ENCODE measurements around the gene ITFG1. TPM values are rescaled to one million over a fixed set of nuclear protein-coding genes. Genes with fewer than 3 reads are reported as not detected.
"Not testable (repeated sequence)": the region's sequence is repeated elsewhere in the genome, so short reads cannot be mapped to it uniquely, and the experiment has no call there.

The ITFG1 gene
- total and polyA plus RNA-seq, 4 donors, result 37.4 to 61.9 (median 48.6) TPM

DNA sequence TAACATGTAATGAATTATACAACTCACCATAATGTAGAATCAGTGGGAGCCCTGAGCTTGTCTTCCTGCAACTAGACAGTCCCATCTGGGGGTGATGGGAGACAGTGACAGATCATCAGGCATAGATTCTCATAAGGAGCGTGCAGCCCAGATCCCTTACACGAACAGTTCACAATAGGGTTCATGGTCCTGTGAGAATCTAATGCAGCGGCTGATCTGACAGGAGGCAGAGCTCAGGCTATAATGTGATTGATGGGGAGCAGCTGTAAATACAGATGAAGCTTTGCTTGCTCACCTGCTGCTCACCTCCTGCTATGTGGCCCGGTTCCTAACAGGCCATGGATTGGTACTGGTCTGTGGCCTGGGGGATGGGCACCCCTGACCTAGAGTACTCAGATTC, 257.4 kb downstream of the ITFG1 start:
- H3K4me3 ChIP-seq (ENCODE audit: low read length in 2 of 2); intact Hi-C loops (cut with DNase I); H3K9me3 ChIP-seq (ENCODE audit: control insufficient read depth, low read length); H3K4me1 ChIP-seq (ENCODE audit: control insufficient read depth in 1 of 2, insufficient read depth in 2 of 2, low read length in 2 of 2); H3K27ac ChIP-seq (ENCODE audit: low read depth in 1 of 2, low read length in 2 of 2); ATAC-seq (ENCODE audit: low FRiP score); DNase-seq; H3K36me3 ChIP-seq (ENCODE audit: control insufficient read depth in 1 of 2, insufficient read depth in 2 of 2, low read length in 1 of 2); H3K27me3 ChIP-seq (ENCODE audit: control insufficient read depth in 1 of 2, insufficient read depth in 2 of 2, low read length in 1 of 2): not testable (repeated sequence)
- 80 to 88% methylated on average over 4 of the region's 4 CpGs for WGBS, 2 donors

DNA sequence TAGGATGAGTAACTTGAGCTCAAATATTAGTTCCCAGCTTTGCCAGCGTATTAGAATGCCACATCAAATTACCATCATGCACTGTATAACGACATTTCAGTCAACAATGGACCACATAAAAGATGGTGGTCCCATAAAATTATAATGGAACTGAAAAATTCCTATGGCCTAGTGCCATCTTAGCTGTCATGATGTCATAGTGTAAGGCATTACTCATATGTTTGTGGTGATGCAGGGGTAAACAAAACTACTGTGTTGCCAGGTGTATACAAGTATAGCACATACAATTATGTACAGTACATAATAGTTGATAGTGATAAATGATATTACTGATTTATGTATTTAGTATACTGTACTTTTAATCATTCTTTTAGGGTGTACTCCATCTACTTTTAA, 262.7 kb downstream of the ITFG1 start:
- intact Hi-C loops (cut with DNase I), result no loop called here
- WGBS, 2 donors, result 94 to 97% methylated on average over 2 of the region's 2 CpGs

DNA sequence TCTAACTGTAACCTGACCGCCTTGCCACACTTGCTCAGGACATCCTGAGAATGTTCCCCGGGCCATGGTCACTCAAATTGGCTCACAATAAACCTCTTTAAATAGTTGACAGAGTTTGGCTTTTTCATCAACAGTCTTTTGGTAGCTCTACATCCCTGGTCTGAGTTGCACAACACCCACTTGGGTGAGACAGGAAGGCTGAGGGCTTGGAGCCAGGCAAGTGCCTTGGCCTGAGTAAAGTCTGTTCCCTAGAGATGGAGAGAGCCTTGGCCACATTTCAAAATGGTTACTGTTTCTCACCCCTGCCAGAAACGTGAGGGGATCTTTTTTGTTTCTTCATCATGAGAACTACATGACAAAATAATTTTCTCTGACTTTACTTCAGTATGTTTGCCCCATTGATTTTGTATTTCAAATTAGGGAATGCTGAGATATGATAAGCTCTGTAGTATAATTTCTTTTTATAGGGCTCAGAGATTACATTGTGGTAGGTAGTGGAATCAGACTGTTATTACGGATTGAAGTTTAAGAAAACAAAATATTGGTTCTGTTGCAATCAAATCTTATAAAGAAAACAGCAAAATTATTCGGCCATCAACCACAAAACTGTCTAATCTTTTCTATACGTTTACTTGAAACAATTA, 263.2 kb downstream of the ITFG1 start:
- intact Hi-C loops (cut with DNase I), result no loop called here
- 64 to 68% methylated on average over 6 of the region's 6 CpGs for WGBS, 2 donors
- no peaks in the 10 kb centered on the region for H3K27me3 ChIP-seq (ENCODE audit: control insufficient read depth in 1 of 2, insufficient read depth in 2 of 2, low read length in 1 of 2)
- H3K36me3 ChIP-seq (ENCODE audit: control insufficient read depth in 1 of 2, insufficient read depth in 2 of 2, low read length in 1 of 2), result no peaks in the 10 kb centered on the region
- DNase-seq, result no peak
- peaks cover 2% of the 10 kb centered on the region for H3K9me3 ChIP-seq (ENCODE audit: control insufficient read depth, low read length)
- ATAC-seq (ENCODE audit: low FRiP score), result no peak
- H3K4me3 ChIP-seq (ENCODE audit: low read length in 2 of 2), result no peak overlapping the region
- no peak overlapping the region for H3K27ac ChIP-seq (ENCODE audit: low read depth in 1 of 2, low read length in 2 of 2)
- H3K4me1 ChIP-seq (ENCODE audit: control insufficient read depth in 1 of 2, insufficient read depth in 2 of 2, low read length in 2 of 2), result peaks cover 0 to 2% of the 10 kb centered on the region in 2 donors

More for the DNA sequence above, 262.7 kb downstream of the ITFG1 start:
- DNase-seq (no peak), ATAC-seq (ENCODE audit: low FRiP score) (no peak)
- Histone ChIP-seq H3K36me3 (ENCODE audit: control insufficient read depth in 1 of 2, insufficient read depth in 2 of 2, low read length in 1 of 2) (no peaks in the 10 kb centered on the region), H3K27ac (ENCODE audit: low read depth in 1 of 2, low read length in 2 of 2) (no peak overlapping the region), H3K9me3 (ENCODE audit: control insufficient read depth, low read length) (peaks cover 2% of the 10 kb centered on the region), H3K27me3 (ENCODE audit: control insufficient read depth in 1 of 2, insufficient read depth in 2 of 2, low read length in 1 of 2) (no peaks in the 10 kb centered on the region), H3K4me1 (ENCODE audit: control insufficient read depth in 1 of 2, insufficient read depth in 2 of 2, low read length in 2 of 2) (peaks cover 0 to 2% of the 10 kb centered on the region in 2 donors), H3K4me3 (ENCODE audit: low read length in 2 of 2) (no peak overlapping the region)

DNA sequence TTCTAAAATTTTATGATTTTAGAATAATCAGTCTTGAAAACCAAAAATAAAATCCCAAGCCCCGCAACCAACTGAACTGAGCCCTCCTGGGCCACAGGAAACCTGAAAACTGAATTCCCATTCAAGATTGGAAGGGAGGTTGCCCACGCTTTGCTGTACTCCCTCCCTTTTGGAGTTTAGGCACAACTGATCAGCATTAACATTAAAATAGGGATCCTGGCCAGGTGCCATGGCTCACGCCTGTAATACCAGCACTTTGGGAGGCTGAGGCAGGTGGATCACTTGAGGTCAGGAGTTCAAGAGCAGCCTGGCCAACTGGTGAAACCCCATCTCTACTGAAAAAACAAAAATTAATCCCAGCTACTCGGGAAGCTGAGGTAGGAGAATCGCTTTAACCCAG, 264.4 kb downstream of the ITFG1 start:
- Histone ChIP-seq H3K36me3 (ENCODE audit: control insufficient read depth in 1 of 2, insufficient read depth in 2 of 2, low read length in 1 of 2) (no peaks in the 10 kb centered on the region), H3K9me3 (ENCODE audit: control insufficient read depth, low read length) (peaks cover 2% of the 10 kb centered on the region), H3K27me3 (ENCODE audit: control insufficient read depth in 1 of 2, insufficient read depth in 2 of 2, low read length in 1 of 2) (no peaks in the 10 kb centered on the region), H3K4me1 (ENCODE audit: control insufficient read depth in 1 of 2, insufficient read depth in 2 of 2, low read length in 2 of 2) (peaks cover 0 to 2% of the 10 kb centered on the region in 2 donors), H3K4me3 (ENCODE audit: low read length in 2 of 2) (no peak overlapping the region), H3K27ac (ENCODE audit: low read depth in 1 of 2, low read length in 2 of 2) (no peak overlapping the region)
- 97 to 98% methylated on average over 5 of the region's 5 CpGs for WGBS, 2 donors
- DNase-seq (no peak), ATAC-seq (ENCODE audit: low FRiP score) (no peak)
- intact Hi-C loops (cut with DNase I), result no loop called here

DNA sequence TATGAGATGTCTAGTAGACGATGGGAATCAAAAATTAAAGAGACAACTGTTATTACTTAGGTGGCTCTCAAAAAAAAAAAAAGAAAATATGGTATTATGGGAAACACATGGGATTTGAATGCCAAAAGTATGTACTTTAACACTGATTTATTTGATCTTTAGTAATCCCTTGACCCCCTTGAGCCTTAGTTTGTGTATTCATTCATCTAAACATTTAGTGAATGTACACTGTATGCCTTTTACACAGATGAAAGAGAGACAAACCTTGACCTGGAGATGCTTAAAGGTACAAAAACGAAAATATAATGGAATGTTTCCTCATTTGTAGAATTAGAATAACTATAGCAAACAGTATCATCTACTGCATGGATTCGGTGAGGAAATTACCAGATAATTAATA, 278.5 kb downstream of the ITFG1 start:
- intact Hi-C loops (cut with DNase I), result no loop called here
- Histone ChIP-seq H3K27me3 (ENCODE audit: control insufficient read depth in 1 of 2, insufficient read depth in 2 of 2, low read length in 1 of 2) (no peaks in the 10 kb centered on the region), H3K4me3 (ENCODE audit: low read length in 2 of 2) (no peak overlapping the region), H3K4me1 (ENCODE audit: control insufficient read depth in 1 of 2, insufficient read depth in 2 of 2, low read length in 2 of 2) (no peaks in the 10 kb centered on the region), H3K36me3 (ENCODE audit: control insufficient read depth in 1 of 2, insufficient read depth in 2 of 2, low read length in 1 of 2) (no peaks in the 10 kb centered on the region), H3K27ac (ENCODE audit: low read depth in 1 of 2, low read length in 2 of 2) (no peak overlapping the region), H3K9me3 (ENCODE audit: control insufficient read depth, low read length) (no peaks in the 10 kb centered on the region)
- no peak for ATAC-seq (ENCODE audit: low FRiP score)
- 94 to 95% methylated on average over 3 of the region's 3 CpGs for WGBS, 2 donors
- no peak for DNase-seq

DNA sequence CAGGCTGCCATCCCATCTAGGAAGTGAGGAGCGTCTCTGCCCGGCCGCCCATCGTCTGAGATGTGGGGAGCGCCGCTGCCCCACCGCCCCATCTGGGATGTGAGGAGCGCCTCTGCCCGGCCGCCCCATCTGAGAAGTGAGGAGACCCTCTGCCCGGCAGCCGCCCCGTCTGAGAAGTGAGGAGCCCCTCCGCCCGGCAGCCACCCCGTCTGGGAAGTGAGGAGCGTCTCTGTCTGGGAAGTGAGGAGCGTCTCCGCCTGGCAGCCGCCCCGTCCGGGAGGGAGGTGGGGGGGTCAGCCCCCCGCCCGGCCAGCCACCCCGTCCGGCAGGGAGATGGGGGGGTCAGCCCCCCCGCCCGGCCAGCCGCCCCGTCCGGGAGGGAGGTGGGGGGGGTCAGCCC, 279.8 kb downstream of the ITFG1 start:
- H3K27me3 ChIP-seq (ENCODE audit: control insufficient read depth in 1 of 2, insufficient read depth in 2 of 2, low read length in 1 of 2); H3K9me3 ChIP-seq (ENCODE audit: control insufficient read depth, low read length); intact Hi-C loops (cut with DNase I); ATAC-seq (ENCODE audit: low FRiP score); H3K36me3 ChIP-seq (ENCODE audit: control insufficient read depth in 1 of 2, insufficient read depth in 2 of 2, low read length in 1 of 2); H3K4me3 ChIP-seq (ENCODE audit: low read length in 2 of 2); DNase-seq; H3K4me1 ChIP-seq (ENCODE audit: control insufficient read depth in 1 of 2, insufficient read depth in 2 of 2, low read length in 2 of 2); H3K27ac ChIP-seq (ENCODE audit: low read depth in 1 of 2, low read length in 2 of 2): not testable (repeated sequence)
- 98 to 100% methylated on average over 22 to 31 of the region's 31 CpGs for WGBS, 2 donors

DNA sequence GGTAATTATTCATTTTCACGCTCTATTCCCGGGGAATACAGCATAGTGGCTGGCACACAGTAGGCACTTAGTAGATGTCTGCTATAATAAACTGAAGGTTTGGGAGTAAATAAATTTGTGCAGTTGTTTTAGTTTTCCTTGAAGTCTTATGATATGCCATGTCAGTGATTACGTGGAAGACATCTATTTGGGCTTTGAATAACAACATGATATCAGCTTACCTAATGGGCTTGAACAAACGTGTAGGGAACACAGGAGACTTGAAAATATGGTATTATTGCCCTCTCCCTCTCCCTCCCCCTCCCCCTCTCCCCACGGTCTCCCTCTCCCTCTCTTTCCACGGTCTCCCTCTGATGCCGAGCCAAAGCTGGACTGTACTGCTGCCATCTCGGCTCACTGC, 280.8 kb downstream of the ITFG1 start:
- Histone ChIP-seq H3K36me3 (ENCODE audit: control insufficient read depth in 1 of 2, insufficient read depth in 2 of 2, low read length in 1 of 2) (no peaks in the 10 kb centered on the region), H3K9me3 (ENCODE audit: control insufficient read depth, low read length) (no peaks in the 10 kb centered on the region), H3K27me3 (ENCODE audit: control insufficient read depth in 1 of 2, insufficient read depth in 2 of 2, low read length in 1 of 2) (no peaks in the 10 kb centered on the region), H3K27ac (ENCODE audit: low read depth in 1 of 2, low read length in 2 of 2) (no peak overlapping the region), H3K4me1 (ENCODE audit: control insufficient read depth in 1 of 2, insufficient read depth in 2 of 2, low read length in 2 of 2) (no peaks in the 10 kb centered on the region), H3K4me3 (ENCODE audit: low read length in 2 of 2) (no peak overlapping the region)
- intact Hi-C loops (cut with DNase I), result no loop called here
- DNase-seq (no peak), ATAC-seq (ENCODE audit: low FRiP score) (no peak)
- WGBS, 2 donors, result 88 to 94% methylated on average over 7 to 8 of the region's 8 CpGs

DNA sequence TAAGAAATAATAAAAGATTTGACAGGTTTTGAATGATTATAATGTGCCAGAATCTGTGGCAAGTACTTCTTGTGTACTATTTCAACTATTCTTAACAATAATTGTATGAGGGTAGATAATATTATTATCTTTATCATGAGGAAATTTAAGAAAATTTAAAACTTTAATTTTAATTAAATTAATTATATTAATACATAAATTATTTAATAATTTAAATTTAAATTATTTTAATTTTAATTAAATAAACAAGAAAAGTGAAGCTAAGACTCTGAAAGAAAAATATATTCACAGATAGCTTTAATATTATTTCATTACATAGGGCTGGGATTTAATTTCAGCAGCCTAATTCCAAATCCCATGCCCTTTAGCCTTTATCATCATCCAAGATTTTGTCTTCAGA, 285.7 kb downstream of the ITFG1 start:
- Histone ChIP-seq H3K27ac (ENCODE audit: low read depth in 1 of 2, low read length in 2 of 2) (no peak overlapping the region), H3K9me3 (ENCODE audit: control insufficient read depth, low read length) (no peaks in the 10 kb centered on the region), H3K36me3 (ENCODE audit: control insufficient read depth in 1 of 2, insufficient read depth in 2 of 2, low read length in 1 of 2) (no peaks in the 10 kb centered on the region), H3K4me1 (ENCODE audit: control insufficient read depth in 1 of 2, insufficient read depth in 2 of 2, low read length in 2 of 2) (no peaks in the 10 kb centered on the region), H3K27me3 (ENCODE audit: control insufficient read depth in 1 of 2, insufficient read depth in 2 of 2, low read length in 1 of 2) (no peaks in the 10 kb centered on the region), H3K4me3 (ENCODE audit: low read length in 2 of 2) (no peak overlapping the region)
- DNase-seq (no peak), ATAC-seq (ENCODE audit: low FRiP score) (no peak)
- intact Hi-C loops (cut with DNase I), result no loop called here

DNA sequence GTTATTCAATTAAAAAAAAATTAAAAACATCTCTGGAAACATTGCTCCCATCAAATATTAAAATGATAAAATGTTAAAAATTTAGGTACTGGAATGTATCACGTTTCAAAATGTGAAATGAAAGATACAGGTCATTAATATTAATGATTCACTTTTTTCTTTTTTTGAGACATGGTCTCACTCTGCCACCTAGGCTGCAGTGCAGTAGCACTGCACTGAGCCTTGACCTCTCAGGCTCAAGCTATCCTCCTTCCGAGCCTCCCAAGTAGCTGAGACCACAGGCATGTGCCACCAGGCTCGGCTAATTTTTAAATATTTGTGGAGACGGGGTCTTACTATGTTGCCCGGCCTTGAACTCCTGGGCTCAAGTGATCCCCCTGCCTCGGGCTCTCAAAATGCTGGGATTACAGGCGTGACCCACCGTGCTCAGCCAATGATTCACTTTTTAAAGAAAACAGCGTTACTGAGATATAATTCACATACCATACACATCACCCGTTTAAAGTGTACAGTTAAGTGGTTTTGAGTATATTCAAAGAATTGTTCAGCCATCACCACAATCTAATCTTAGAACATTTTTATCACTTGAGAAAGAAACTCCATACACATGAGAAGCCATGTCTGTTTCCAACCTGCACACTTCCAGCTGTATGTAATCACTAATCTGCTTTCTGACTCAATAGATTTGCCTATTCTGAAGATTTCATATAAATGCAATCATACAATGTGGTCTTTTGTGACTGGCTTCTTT, 298.0 kb downstream of the ITFG1 start:
- Histone ChIP-seq H3K4me3 (ENCODE audit: low read length in 2 of 2) (no peak overlapping the region), H3K9me3 (ENCODE audit: control insufficient read depth, low read length) (no peaks in the 10 kb centered on the region), H3K27ac (ENCODE audit: low read depth in 1 of 2, low read length in 2 of 2) (no peak overlapping the region), H3K36me3 (ENCODE audit: control insufficient read depth in 1 of 2, insufficient read depth in 2 of 2, low read length in 1 of 2) (no peaks in the 10 kb centered on the region), H3K4me1 (ENCODE audit: control insufficient read depth in 1 of 2, insufficient read depth in 2 of 2, low read length in 2 of 2) (no peaks in the 10 kb centered on the region), H3K27me3 (ENCODE audit: control insufficient read depth in 1 of 2, insufficient read depth in 2 of 2, low read length in 1 of 2) (no peaks in the 10 kb centered on the region)
- DNase-seq (no peak), ATAC-seq (ENCODE audit: low FRiP score) (no peak)
- 91% methylated on average over 10 of the region's 10 CpGs for WGBS, 2 donors
- intact Hi-C loops (cut with DNase I), result no loop called here

Data from aorta (tissue), 5 donors.